GM21515 (cell line): ENCODE data around the gene ADRA2B.

Source experiments
- ATAC-seq: cut with Tn5 transposase; IDR thresholded peaks from one replicate; pipeline ENCODE4 v1.9.1; 2021; ENCODE audit not compliant: unreplicated experiment

Gene ADRA2B

DNA sequence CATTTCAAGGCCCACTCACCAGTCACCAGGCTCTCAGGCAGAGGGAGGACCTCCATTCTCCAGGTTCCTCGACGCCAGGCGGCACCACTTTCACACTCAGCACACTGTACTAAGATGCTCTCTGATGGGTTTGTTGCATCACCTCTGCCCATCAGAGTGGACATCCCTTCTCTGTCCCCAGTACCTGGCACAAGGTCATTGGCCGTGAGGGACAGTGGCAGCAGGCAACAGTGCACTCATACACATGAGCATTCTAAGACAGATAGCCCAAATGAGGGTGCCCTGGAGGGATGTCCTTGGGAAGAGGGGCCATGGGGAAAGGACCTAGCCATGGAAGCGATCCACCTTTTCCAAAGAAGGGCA lies 3.0 kb upstream of the ADRA2B start:
- no peak for ATAC-seq

DNA sequence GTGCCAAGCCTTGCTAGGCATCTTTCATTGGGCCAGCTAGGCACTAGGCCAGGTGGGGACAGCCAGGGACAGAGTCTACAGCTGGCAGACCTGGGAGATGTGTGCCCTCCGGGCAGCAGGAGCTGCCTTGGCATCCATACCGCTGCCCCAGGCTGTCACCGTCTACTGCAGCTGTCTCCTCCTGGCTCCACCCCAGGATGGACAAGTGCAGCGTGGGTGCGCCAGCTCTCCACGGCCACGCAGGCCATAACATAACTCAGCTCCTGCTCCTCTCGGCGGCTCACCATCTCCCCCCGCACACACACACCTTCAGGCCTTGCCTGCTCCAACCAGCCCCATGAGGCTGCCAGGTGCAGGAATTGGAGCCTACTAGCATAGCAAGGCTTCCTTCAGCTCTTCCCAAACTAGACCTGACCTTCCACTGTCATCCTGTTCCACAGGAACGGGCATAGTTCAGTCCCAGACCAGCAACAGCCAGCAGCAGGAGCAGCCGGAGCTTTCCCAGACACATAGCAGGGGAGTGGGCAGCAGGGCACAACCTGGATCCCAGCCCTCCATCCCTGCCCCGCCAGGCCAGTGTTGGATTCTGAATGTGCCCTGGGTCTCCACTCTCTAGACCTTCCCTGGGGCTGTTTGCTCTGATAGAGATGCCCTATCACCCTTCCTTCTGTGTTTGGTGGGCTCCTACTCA lies 2.5 kb upstream of the ADRA2B start:
- ATAC-seq, result no peak

DNA sequence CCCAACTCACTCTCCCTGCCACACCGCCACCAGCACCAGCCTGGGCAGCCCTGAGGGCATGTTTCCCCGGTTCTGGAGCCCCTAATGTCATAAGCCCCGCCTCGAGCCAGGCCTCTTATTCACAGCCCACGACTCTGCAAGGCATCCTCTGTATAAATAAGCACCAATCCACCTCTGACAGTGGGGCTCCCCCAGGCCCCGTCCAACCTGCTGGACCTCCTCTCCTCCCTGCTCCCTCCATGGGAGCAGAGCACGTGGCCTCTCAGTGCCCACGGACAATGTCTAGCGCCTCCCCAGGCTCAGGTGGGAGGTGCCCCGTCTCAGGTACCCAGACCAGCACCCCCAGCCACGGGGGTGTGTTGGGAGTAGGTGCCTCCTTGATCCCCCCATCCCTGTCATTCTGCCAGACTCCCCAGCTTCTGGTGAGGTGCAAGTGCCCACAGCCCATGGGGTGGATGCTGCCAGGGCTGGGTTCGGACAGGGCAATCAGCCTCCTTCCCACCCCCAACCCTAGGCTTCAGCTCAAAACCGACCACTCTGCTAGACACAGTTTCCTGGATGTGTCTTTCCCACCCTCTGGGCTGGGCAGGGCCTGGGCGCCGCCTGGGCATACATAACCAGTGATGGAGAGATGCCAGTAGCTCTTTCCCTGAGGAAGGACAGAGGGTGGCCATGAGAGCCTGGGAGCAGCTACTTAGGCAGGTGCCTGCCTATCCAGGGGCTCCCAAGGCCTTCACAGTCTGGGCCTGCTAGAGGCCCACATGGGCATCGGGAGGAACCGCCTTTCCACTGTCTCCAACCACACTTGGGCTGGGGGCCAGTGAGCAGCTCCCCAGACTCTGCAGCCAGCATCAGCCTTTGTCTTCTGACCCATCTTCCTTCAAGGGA lies 1.6 kb upstream of the ADRA2B start:
- no peak for ATAC-seq

DNA sequence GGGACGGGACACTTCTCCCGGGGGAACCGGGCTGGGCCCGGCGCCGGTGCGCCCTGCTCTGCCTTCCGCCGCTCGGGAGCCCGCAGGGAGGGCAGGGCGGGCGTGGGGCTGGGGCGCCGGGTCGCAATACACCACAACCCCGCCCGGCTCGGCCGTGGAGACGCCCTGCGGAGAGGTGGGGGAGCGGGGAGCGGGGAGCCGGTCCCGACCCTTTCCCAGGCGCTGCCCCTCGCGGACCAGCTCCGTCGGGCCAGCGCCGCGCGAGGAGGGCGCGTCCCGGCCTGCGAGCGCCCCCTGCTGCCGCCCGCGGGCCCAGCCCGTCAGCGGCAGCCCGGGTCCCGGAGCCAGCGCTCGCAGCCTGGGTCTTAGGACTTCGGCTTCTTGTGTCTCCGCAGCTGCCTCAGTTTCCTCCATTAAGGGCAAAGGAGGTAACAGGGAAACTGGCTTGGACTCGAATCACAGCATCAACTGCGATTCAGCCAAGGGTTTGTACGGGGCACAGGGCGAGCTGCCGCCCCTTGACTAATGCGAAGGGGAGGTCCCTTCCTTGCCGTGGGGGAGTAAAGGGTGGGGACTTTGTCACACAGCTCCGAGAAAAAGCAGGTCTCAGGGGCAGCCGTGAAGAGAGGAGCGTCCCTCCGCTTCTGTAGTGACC lies 635 bp upstream of the ADRA2B start:
- ATAC-seq, result peak; percentile 67

DNA sequence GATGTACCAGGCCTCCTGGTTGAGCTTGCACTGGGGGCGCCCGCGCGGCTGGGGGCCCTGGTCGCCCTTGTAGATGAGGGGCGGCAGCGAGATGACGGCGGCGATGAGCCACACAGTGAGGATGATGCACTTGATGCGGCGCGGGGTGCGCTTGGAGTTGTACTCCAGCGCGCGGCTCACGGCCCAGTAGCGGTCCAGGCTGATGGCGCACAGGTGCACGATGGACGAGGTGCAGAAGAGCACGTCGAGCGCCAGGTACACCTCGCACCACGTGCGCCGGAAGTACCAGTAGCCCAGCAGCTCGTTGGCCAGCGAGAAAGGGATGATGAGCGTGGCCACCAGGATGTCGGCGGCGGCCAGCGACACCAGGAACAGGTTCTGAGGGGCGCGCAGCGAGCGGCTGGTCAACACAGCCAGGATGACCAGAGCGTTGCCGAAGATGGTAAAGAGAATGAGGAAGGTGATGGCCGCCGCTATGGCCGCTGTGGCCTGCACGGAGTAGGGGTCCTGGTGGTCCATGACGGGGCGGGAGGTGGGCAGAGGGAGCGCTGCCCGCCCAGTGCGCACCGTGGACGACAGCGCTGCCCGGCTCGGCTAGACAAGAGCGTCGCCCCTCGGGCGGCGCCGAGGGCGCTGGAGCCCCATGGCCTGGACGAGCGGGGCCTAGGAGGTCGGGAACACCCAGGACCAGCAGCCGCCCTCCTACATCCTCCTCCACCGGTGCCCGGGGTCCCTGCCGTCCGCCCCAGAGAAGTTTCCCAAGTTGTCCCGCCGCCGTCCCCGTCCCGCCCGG lies 544 bp downstream of the ADRA2B start:
- no peak for ATAC-seq

DNA sequence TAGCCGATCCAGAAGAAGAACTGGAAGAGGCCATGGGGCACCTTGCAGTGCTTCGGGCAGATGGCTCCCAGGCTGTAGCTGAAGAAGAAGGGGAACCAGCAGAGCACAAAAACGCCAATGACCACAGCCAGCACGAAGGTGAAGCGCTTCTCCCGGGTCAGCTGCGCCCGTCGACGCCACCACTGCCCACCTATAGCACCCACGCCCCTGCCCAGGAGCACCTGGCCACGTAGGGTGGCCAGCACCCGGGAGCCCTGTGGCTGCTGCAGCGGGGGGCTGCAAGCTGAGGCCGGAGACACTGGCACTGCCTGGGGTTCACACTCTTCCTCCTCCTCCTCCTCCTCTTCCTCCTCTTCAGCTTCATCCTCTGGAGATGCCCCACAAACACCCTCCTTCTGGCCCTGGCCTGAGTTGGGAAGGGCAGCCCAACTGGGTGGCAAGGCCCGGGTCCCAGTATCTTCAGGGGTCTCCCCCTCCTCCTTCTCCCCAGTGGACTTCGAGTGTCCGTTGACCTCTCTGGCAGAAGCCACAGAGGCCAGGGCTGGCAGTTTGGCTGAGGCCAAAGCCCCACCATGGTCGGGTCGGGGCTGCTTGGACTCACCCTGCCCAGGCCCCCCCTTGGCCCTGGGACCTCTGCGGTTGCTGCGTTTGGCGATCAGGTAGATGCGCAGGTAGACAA lies 1.3 kb downstream of the ADRA2B start:
- ATAC-seq, result no peak

DNA sequence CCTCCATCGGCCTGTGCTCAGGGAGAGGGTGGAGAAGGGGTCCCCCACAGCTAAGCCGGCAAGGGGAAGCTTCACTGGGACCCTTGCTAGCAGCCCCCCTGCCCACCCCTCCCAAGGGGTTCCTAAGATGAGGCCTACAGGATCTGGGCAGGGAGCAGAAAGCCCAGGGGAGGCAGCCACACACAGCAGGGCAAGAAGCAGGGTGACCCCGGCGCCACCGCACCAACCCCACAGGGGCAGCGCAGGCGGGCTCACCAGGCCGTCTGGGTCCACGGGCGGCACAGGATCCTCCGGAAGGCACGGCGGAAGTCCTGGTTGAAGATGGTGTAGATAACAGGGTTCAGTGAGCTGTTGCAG lies 1.8 kb downstream of the ADRA2B start:
- no peak for ATAC-seq

DNA sequence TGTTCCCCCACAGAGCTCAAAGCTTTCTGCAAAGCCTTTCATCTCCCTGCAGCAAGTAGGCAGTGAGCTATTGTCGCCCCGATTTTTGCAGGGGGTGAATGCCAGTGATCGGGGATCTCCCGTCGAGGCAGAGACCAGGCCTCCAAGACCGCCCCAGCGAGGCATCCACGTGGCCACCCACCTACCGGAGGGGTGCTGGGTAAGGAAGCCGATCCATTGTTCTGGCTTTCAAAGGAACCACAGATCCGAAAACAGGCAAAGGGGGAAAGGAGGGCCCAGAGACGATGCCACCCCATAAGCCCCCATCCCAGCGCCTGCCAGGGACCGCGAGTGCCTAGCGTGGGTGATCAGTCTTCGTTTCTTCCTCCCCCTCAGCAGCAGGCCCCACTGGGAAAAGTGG lies 2.4 kb downstream of the ADRA2B start:
- ATAC-seq, result no peak

DNA sequence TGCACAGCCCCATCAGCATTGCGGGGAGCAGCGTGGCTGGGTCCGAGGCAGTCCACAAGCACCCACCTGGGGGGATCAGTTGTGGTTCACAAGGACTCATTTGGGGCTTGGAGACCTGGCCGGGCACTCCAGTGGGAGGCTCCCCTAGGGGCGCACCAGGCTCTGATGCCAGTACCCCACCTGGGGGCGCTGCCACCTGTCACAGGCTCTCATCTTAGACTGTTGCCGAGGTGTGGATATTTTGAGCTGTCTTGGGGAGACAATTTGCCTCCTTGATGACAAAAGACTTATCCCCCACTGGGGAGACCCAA lies 3.0 kb downstream of the ADRA2B start:
- ATAC-seq, result no peak

DNA sequence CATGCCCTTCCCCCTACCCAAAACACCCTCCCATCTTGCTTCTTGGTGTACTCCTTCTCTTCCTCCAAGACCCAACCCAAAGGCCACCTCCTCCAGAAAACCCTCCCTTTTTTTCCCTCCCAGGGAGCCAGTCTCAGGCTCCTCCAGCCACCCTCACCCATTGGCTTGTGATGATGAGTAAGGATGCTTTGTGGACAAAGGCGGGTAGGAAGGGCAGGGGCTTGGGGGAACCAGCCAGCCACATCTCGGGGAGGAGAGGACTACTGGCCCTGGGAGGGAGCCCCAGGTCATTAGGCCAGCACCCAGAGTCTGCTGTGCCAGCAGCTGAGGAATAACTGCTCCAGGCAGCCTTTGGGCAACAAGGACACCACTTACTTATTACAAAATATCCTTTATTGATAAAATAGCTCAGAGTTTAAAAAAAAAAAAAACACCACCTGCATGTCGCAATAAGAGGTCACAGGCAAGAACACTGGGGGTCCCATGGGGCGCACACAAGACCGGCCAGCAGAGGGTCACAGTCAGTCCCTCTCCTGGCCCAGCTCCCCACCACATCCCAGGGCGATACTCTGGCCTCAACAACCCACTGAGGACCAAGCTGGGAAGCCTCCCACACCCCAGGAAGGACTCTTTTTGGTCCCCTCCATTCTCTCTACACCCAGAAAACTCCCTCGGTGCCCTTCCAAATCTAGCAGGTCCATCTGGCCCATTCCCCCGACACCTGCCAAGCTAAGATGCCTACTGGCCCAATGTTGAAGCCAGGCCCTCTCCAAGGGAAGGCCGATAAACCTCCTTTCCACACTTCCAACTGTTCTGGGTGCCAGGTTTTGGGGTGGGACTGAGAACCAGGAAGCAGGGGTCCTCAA lies 3.6 kb downstream of the ADRA2B start:
- ATAC-seq, result no peak

DNA sequence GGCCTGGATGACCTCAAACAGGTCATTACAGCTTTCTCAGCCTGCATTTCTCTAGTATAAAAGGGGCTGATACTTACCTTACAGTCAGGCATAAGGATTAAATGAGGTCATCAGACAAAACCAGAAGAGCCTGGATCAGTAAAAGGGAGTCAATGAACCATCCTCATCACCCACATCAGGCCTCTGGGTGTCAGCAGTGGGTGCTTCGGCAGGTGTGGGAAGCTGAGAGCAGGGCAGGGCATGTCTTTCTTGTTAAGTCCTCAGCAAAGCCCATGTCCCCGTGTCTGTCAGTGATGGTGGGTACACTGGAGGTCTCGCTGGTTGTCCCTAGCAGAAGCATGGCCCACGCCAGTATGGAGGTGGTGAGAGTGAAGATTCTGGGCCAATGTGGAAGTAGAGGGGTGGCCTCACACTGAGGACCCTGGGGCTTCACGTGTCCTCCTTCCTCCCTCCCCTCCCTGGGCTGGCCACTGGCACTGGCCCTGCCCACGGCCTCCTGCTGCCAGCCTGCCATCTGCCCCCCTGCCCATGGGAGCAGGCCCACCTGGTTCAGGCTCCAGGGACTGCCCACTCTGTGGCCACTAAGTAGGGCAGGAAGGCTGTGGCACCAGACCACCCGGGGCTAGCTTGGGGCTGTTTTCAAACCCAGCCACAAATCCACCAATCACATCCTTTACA lies 4.4 kb downstream of the ADRA2B start:
- ATAC-seq, result no peak

DNA sequence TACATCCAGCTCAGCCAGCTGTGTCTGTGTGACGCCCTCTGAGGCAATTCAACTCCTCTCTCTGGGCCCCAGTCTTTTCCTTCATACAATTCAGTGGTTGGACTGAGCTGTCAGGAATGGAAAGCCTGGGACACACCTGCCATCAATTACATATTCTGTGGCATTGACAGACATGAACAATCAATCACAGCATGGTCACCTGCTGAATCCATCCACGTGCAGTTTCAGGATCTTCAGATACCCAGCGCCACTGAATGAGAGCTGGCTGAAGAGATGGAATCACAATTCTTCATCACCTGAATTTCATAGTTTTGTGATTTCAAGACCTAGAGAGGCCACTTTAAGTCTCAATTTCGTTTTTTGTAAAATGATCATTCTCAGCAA lies 5.1 kb downstream of the ADRA2B start:
- no peak for ATAC-seq

DNA sequence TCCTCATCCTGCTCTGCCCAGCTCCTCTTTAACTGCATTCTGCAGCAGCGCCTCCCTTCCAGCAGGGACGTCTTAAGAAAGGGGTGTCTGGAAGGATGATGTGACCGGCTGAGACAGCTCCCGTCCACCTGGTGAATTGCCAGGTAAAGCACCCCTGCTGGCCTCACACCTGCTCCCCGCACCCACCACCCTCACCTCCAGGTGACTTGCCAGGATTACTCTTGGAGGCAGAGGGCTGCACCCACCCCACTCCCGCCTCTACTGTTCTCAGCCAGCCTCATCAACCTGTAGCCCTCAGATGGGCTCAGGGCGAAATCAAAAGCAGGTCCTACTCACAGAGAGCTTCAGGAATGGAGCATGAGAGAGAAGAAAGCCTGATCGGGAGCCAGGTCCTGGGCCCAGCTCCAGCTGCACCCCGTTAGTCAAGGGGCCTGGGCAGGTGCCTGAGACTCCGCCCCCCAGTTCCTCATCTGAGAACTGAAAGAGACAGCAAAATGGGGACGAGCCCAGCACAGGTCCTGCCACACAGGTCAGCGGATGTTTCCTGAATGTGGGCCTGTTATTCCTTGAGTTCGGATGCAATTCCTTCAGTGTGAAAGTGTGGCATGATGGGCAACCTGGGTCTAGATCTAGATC lies 5.6 kb downstream of the ADRA2B start:
- ATAC-seq, result no peak

DNA sequence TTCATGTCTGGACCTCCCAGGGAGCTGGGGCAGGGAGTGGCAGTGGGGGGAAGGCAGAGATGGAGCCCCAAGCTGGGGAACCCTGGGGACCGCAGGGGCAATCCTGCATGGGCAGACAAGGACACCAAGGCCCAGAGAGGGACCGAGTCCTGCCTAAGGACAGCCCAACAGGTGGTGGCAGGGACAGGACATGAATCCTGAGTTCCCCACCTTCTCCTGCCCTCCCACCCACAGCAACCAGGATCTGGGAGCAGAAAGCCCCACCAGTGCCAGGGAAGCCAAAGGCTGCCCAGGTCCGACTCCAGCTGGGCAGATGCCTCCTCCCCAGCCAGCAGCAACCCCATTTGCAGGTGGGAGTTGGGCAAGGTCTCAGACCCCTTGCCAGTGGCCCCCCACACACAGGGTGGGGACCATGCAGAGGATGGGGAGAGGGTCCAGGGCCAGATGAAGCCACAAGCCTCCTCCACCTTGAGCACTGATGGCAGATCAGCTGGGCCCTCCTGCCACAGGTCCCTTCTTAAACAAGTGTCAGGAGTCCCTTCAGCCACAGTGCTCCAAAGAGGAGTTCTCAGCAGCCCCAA lies 6.3 kb downstream of the ADRA2B start:
- no peak for ATAC-seq

DNA sequence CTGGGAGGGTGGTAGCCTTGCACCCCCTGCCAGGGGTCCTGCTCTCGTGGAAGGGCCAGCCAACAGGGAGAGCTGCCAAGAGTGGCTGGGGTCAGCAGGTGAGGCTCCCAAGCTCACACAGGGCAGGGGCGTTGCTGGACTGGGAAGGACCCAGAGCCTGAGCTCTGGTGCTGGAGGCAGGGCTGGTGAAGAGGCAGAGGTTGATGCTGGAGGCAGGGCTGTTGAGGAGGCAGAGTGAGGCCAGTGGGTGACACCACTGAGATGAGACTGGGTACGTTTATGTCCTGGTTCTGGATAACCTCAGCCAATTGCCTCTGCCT lies 7.0 kb downstream of the ADRA2B start:
- ATAC-seq, result no peak

DNA sequence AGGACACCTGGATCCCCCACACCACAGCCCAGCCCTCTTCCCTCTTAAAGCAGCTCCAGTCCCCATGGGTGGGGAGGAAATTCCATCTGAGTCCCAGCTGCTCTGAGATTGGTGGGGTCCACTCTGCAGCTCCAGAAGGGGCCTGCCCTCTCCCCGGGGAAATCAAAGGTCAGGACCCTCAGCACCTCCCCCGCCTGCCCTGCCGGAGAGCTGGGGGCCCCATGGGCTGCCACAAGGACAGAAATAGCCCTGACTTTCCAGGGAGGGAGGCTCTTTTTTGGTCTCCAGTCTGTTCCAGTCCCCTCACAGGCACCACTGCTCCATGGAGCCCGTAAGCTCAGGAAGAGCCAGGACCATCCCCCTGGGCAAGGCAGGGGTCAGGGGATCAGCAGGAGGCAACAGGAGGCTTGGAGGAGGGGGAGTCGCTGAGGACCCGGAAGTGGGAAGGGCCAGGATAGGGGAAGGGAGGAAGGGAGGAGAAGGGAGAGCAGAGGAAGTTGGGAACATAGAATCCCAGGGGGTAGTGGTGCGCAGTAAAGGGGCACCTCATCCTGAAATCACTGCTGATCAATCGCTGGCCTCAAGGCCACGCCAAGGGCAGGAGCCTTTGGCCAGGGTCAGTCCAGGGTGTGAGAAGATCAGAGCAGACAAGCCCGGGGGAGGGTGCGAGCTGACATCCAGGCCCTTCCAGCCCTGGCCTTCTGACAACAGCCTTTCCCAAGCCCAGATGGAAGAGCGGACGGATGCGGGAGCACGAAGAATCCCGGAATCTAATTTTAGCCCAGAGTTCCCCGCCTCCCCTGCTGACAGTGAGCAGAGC lies 7.6 kb downstream of the ADRA2B start:
- no peak for ATAC-seq

DNA sequence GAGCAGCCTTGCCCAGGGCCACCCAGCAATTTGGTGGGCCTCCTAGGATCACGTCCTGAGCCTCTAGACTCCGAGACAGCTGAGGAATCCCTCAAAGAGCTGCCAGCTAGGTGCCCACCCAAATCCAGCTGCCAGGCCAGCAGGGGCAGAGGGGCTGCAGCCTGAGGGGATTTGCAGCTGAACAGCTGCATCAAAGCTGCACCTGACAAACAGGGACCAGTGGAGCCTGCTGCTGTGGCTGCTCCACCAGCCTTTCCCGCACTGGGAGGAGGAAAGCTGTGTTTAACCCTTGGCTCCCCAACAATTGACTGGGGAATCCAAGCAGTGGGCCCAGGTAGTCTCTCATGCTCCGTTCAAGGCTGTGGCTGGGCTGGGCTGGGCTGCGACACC lies 8.2 kb downstream of the ADRA2B start:
- no peak for ATAC-seq

DNA sequence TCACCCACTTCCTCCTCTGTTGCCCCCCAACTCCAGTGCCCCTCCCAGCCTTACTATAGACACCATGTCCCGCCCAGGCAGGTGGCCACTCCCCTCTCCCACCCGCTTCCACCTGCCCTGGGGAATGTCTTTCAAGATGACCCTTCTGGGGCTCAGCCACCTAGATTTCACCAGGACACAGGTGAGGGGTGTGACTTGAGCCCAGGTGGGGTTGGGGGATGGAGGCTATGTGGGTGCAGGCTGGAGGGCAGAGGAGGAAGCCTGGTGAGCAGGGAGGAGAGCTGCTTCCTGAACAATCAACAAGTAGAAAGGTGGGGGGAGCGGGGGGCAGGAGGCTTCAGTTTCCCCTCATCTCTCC lies 8.7 kb downstream of the ADRA2B start:
- no peak for ATAC-seq
